ENCODE data around the gene QSOX1.
"Not testable (repeated sequence)": the region's sequence is repeated elsewhere in the genome, so short reads cannot be mapped to it uniquely, and the experiment has no call there.

The QSOX1 gene

GRCh38 chr1:180154325-180155181 is at the start of gene QSOX1:
QSOX1 (plus strand) TSS chr1:180154869; CDS start chr1:180154908, 39 bp downstream.
- DNase-seq: peak; percentile 83

- no peak for DNase-seq
Measured at GRCh38 chr1:180112091-180112490, 42.6 kb upstream of the QSOX1 start.

DNA sequence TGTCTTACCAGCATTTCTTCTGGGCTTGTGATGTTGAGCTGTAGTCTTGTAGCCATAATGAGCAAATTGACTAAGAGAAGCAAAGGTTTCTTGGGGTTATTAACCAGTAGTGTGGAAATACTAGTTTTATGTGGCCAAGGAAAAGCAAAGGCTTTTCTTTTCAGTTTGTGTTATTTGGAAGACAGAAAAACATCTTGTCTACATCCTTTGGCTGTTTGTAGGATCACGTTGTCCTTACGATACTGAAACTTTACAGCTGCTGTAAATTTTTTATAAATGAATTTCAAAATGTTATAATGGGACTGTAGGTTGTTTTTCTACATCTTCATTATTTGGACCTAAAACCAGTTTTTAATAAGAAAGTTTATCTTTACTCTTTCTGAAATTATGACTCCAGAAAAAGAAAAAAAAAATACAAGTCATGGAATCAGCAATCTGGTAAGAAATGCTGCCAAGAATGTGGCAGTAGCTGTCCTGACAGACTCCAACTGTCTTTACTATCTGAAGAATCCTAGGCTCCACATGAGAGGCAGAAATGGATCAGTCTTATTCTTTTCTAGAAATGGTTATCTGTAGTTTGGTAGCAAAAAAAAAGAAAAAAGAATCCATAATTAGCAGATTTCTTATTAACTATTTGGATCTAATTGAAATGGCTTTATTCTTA is 41.6 kb upstream of the QSOX1 start:
- no peak for DNase-seq

GRCh38 chr1:180114396-180114945 is 40.2 kb upstream of the QSOX1 start:
- no peak for DNase-seq

DNA sequence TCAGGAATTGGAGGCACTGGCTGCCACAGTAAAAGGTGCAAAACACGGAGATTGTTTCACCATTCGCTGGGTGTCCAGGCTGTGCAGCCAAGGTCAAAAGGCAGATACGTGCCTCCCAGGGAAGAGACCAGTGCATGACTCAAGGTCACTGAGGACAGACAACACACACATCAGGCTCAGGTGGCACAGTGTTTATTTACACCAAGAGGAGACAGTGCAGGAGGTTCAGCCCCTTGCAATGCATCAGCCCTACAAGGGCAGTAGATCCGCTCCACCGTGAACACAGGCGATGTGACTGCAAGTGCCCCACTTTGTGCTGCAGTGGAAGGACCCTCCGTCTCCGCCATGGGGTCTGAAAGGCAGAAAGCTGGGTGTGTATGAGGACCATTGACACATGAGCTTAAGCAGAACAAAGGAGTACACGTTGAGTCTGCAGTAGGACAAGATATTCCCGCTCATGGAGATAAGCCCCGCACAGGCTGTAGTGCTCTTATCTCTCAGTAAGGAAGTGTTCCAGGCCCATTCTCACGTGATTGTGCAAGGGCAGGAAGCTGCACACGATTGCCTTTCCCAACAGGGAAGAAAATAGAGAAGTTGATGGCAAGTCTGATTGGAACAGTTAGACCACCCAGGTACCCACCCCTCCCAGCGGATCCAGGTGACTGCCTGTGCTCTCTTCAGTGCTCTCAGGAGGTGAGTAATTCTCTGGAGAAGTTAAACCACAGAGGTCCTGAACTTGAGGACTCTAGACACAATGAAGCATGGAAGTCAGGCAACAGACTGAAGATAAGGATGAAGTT is 37.5 kb upstream of the QSOX1 start:
- DNase-seq: peak; percentile 78

GRCh38 chr1:180117764-180118116 is 36.9 kb upstream of the QSOX1 start:
- no peak for DNase-seq

DNA sequence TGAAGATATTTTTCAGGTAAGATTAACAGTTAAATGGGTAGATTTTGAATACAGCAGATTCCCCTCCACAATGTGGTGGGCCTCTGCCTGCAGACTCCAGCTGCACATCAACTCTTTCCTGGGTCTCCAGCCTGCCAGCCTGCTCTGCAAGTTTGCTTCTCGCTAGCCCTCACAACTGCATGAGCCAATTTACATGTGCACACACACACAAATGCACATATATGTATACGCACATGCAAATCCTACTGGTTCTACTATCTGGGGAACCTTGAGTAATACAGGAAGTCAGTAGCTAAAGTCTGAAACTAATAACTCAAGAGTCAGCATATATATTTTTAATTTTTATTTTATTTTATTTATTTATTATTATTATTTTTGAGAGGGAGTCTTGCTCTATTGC is 34.8 kb upstream of the QSOX1 start:
- no peak for DNase-seq

DNA sequence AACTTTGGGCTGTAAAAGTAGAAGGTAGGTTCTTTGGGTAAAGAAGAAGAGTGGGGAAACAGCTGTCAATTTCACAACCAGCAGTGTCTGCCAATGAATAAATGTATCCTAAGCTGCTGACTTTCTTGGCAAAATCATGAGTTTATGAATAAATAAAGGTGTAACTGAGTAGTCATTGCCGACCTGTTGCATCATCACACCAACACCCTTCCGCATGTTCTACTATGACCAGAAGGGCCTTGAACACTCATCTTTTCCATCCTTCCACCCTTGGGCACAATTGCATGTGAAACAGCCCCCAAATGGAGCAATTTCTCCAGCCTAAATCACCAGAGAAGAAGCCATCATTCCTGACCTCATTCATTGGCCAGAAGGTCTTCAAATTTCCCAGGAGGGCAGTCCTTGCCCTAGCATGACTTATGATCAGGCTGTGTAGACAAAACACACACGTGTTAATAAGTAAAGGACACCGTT is 31.2 kb upstream of the QSOX1 start:
- no peak for DNase-seq

DNA sequence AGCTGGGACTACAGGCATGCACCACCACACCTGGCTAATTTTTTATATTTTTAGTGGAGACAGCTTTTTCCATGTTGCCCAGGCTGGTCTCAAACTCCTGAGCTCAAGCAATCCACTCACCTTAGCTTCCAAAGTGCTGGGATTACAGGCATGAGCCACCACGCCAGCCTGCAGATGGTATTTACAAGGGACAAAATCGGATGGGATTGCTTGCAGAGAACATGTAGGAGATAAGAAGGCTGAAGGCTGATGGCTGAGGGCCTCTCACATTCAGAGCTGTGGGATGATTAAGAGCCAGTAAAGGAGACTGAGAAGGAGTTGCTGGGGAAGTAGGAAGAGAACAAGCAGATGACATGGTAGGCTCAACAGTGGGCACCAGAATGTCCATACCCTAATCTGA is 24.0 kb upstream of the QSOX1 start:
- DNase-seq: no peak

- DNase-seq: peak; percentile 10
Measured at GRCh38 chr1:180131510-180131909, 23.2 kb upstream of the QSOX1 start.

DNA sequence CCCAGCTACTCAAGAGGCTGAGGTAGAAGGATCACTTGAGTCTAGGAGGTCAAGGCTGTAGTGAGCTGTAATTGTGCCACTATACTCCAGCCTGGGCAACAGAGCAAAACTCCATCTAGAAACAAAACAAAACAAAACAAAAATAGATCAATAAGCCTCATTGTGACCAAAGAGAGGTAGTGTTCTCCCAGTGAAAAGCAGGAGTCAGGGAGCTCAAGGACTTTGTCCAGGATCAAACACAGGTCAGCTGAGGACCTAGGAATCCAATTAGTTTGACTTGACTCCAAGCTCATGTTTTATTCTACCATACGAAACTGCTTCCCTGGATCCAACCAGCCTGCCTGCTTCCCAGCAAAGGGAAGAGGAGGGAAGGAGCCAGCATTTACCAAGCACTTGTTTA is 21.5 kb upstream of the QSOX1 start:
- DNase-seq: no peak

DNA sequence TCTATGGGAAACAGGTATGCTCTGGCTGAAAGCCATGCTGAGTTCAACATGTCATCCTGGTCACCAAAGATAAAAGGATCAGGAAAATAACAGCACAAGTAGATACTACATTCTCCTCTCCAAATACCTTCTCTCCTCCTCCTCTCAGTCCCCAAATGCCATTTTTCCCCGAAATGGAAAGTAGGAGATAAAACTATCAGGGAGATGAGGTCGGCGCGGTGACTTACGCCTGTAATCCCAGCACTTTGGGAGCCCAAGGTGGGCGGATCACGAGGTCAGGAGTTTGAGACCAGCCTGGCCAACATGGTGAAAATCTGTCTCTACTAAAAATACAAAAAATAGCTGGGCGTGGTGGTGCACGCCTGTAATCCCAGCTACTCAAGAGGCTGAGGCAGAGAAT is 21.0 kb upstream of the QSOX1 start:
- DNase-seq: not testable (repeated sequence)

DNA sequence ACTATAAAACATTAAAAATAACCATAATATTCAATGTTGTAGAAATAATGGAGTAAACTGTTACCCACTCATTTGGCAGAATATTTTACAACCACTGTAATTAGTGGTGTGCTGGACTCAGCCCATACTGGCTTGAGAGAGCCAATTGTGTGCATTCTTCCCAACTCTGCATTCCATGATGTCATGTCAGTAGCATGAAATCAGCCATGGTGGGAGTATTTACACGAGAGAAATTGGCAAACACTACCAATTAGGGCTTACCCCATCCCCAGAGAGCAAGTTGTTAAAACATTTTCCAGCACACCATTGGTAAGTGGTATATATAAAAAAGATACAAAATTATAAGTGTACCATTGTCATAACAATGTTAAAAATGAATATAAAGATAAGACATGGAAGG is 19.1 kb upstream of the QSOX1 start:
- DNase-seq: no peak

- DNase-seq: no peak
Measured at GRCh38 chr1:180136331-180136967, 18.2 kb upstream of the QSOX1 start.

- DNase-seq: no peak
Measured at GRCh38 chr1:180136968-180137356, 17.7 kb upstream of the QSOX1 start.

DNA sequence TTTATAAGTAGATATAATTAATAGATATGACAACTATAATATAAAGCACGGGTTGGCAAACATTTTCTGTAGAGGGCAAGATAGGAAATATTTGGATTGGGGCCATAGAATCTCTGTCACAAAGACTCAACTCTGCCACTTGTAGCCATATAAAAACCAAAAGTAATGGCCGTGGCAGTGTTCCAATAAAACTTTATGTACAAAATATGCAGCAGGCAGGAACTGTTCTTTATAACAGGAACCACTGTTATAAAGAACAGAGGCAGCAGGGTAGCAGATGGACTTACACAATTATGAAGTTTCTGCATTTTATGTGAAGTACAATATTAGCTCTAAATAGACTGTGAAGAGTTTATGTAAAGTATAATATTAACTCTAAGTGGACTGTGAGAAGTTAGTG is 16.9 kb upstream of the QSOX1 start:
- DNase-seq: no peak

DNA sequence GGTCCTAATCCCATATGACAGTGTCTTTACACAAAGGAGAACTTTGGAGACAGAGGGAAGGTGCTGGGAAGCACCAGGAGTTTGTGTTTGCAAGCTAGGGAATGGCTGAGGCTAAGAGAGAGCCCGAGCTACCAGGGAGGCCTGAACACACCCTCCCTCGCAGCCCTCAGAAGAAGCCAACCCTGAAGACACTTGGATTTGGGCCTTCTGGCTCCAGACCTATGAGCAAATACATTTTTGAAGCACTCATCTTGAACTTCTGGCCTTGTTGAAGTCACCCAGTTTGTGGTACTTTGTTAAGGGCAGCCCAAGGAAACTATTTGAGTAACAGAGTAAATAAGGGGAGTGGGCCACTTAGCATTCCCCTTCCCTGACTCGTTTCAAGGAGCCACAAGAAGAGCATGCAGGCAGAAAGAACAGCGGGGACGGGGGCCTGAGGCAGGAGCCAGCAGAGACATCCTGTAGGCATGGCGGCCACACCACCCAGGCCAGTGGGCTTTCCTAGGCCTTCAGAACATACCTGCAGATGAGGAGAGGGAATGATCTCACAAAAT is 13.2 kb upstream of the QSOX1 start:
- no peak for DNase-seq

- DNase-seq: no peak
Measured at GRCh38 chr1:180143359-180143758, 11.3 kb upstream of the QSOX1 start.

- DNase-seq: no peak
Measured at GRCh38 chr1:180144659-180145357, 9.9 kb upstream of the QSOX1 start.

- no peak for DNase-seq
Measured at GRCh38 chr1:180145446-180145845, 9.2 kb upstream of the QSOX1 start.

- DNase-seq: no peak
Measured at GRCh38 chr1:180150982-180151381, 3.7 kb upstream of the QSOX1 start.

DNA sequence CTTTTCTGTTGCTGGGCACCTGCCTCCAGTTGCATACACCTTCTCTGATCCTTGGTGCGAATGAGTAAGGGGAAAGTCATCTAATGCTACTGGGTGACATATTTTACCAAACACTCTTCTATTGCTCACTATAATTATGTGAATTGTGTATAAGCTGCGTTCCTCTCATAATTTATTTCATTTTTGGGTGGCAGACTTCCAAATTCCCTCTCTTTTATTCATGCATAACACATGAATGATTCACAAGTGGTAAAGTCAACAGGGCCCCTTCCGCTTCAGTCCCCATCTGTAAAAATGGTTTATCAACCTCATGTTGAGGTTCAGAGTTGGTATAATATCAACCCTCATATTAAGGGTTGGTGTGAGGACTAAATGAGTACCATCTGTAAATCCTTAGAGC is 3.2 kb upstream of the QSOX1 start:
- no peak for DNase-seq
